ENCODE data around the gene EML1. TPM values are rescaled to one million over a fixed set of nuclear protein-coding genes. Genes with fewer than 3 reads are reported as not detected.

Gene EML1
- total RNA-seq, 1 donor from 2014 or later: 34.5 TPM

DNA sequence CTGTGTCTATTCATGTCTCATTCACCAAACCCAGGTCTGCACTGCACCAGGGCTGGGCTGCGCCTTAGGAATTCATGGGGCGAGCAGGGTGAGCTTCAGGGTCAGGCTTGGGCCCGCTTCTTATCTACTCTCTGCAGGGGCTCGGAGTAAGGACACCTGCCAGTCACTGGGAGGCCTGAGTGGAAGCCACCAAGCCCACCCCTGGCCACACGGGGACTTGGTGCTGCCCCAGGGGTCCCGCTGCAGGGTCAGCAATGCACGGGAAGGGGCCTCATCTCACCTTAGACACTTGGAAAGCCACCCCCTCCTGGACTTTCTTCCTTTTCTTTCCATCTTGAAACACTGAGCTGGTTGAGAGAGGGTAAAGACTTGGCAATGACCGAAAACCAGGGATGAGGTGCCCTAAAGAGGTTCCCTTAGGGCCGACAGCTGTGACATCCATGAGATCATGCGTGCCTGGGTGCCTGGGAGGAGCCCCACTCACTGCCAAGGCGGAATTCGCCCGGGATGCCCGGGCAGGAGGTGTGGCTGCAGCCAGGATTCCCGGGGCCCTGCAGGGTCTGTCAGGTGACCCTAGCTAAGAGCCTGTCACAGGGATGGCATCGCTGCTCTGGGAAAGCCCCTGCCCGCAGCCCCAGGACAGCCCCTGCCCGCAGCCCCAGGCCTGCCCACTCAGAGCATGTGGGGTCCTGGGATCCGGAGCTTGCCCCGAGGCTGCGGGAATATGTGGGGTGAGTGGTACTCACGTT lies 45.5 kb upstream of the EML1 start:
- peaks cover 78% of the 10 kb centered on the region for H3K4me1 ChIP-seq
- TF ChIP-seq, protein P1, sequence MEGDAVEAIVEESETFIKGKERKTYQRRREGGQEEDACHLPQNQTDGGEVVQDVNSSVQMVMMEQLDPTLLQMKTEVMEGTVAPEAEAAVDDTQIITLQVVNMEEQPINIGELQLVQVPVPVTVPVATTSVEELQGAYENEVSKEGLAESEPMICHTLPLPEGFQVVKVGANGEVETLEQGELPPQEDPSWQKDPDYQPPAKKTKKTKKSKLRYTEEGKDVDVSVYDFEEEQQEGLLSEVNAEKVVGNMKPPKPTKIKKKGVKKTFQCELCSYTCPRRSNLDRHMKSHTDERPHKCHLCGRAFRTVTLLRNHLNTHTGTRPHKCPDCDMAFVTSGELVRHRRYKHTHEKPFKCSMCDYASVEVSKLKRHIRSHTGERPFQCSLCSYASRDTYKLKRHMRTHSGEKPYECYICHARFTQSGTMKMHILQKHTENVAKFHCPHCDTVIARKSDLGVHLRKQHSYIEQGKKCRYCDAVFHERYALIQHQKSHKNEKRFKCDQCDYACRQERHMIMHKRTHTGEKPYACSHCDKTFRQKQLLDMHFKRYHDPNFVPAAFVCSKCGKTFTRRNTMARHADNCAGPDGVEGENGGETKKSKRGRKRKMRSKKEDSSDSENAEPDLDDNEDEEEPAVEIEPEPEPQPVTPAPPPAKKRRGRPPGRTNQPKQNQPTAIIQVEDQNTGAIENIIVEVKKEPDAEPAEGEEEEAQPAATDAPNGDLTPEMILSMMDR (IDR thresholded peaks at IDR 0.05): no peak
- no peak overlapping the region for H3K4me3 ChIP-seq
- H3K27ac ChIP-seq: peak overlapping the region; percentile 69
- no peak for ATAC-seq
- peaks cover 14% of the 10 kb centered on the region for H3K27me3 ChIP-seq (ENCODE audit: low read depth)
- peak; percentile 41 for DNase-seq
- no peaks in the 10 kb centered on the region for H3K9me3 ChIP-seq
- intact Hi-C loops (cut with DNase I): no loop called here
- H3K36me3 ChIP-seq: no peaks in the 10 kb centered on the region

GRCh38 chr14:99748529-99748928 lies 44.7 kb upstream of the EML1 start:
- ATAC-seq: no peak
- peak overlapping the region; percentile 69 for H3K27ac ChIP-seq
- H3K36me3 ChIP-seq: no peaks in the 10 kb centered on the region
- DNase-seq: no peak
- H3K27me3 ChIP-seq (ENCODE audit: low read depth): peaks cover 14% of the 10 kb centered on the region
- no peak overlapping the region for H3K4me3 ChIP-seq
- intact Hi-C loops (cut with DNase I): no loop called here
- H3K9me3 ChIP-seq: no peaks in the 10 kb centered on the region
- TF ChIP-seq, protein P1 (IDR thresholded peaks at IDR 0.05): no peak
- H3K4me1 ChIP-seq: peaks cover 83% of the 10 kb centered on the region

DNA sequence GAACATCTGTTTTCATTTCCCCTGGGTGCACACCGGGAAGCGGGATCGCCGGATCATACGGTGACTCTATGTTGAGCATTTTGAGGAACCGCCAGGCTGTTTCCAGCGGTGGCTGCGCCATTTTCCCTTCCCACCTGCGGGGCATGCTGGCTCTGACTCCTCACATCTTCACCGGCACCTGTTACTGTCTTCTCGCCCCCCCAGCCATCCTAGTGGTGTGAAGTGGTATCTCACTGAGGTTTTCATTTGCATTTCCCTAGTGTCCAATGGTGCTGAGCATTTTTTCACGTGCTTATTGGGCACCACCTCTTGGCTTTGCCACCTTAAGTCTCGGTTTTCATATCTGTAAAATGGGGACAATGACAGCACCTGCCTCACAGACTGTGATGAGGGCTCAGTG lies 44.1 kb upstream of the EML1 start:
- Histone ChIP-seq H3K27ac (no peak overlapping the region), H3K9me3 (no peaks in the 10 kb centered on the region), H3K27me3 (ENCODE audit: low read depth) (peaks cover 14% of the 10 kb centered on the region), H3K4me3 (no peak overlapping the region), H3K4me1 (peaks cover 89% of the 10 kb centered on the region), H3K36me3 (no peaks in the 10 kb centered on the region)
- peak; percentile 20 for DNase-seq
- ATAC-seq: no peak
- intact Hi-C loops (cut with DNase I): no loop called here
- TF ChIP-seq, protein P1 (IDR thresholded peaks at IDR 0.05): no peak

- intact Hi-C loops (cut with DNase I): no loop called here
- H3K27ac ChIP-seq: no peak overlapping the region
- H3K9me3 ChIP-seq: no peaks in the 10 kb centered on the region
- DNase-seq (peak; percentile 47), ATAC-seq (no peak)
- no peaks in the 10 kb centered on the region for H3K36me3 ChIP-seq
- no peak overlapping the region for H3K4me3 ChIP-seq
- peaks cover 88% of the 10 kb centered on the region for H3K4me1 ChIP-seq
- peaks cover 14% of the 10 kb centered on the region for H3K27me3 ChIP-seq (ENCODE audit: low read depth)
- TF ChIP-seq, protein P1 (IDR thresholded peaks at IDR 0.05): no peak
Observed at GRCh38 chr14:99749763-99750715, 43.2 kb upstream of the EML1 start.

DNA sequence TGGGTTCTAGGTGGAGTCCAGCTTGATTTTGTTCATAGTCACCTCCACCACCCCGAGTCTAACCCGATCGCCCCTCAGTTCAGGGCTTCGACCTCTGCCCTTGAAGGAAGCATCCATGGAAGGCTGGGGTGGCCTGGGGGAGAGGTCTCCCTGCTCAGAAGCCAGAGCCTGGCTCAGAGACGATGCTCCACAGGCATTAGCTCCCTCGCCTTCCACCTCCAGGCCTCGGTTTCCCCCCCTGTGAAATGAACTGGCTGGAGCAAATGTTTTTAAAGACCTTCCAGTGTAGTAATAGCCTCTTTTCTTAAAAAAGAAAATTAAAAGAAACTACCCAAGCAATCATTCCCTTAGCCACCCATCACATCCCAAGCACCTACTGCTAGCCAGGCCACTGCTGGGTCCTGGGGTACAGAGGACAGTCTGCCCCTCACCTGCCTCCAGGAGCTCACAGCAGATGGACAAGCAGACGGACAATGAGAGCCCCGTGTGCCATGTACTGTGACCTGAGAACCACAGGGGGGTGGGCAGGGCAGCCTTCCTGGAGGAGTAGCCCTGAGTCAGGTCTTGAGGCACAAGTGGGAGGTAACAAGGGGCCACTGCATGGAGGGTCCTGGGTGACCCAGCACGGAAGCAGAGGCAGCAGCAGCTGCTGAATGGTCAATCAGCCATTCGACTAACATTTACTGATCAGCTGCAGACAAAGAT lies 42.3 kb upstream of the EML1 start:
- Histone ChIP-seq H3K4me1 (peaks cover 85% of the 10 kb centered on the region), H3K4me3 (no peak overlapping the region), H3K36me3 (no peaks in the 10 kb centered on the region), H3K27ac (no peak overlapping the region), H3K9me3 (no peaks in the 10 kb centered on the region), H3K27me3 (ENCODE audit: low read depth) (peaks cover 14% of the 10 kb centered on the region)
- intact Hi-C loops (cut with DNase I): no loop called here
- peak; percentile 33 for DNase-seq
- ATAC-seq: no peak
- TF ChIP-seq, protein P1 (IDR thresholded peaks at IDR 0.05): no peak
